HepG2 (cell line): ENCODE data around the gene BCL2.

ENCODE experiments used
- BCL3 ChIP-seq: sonication (generic); formaldehyde crosslinking; IDR thresholded peaks from 2 replicates; pipeline ENCODE4 v1.5.1; 2020; ENCODE audit warnings: mild to moderate bottlenecking, missing genetic modification reagents, moderate library complexity
- HNF4A ChIP-seq: sonication (generic); formaldehyde crosslinking; IDR thresholded peaks from 2 replicates; pipeline ENCODE4 v1.4.0; 2020; ENCODE audit warnings: missing genetic modification reagents
- MXI1 ChIP-seq: IDR thresholded peaks from 3 replicates; pipeline ENCODE4 v1.6.1; 2012; ENCODE audit warnings: low read depth, low read length, inconsistent platforms, borderline replicate concordance
- NR3C1 ChIP-seq: sonication (generic); formaldehyde crosslinking; IDR thresholded peaks from 2 replicates; pipeline ENCODE4 v1.4.0; 2020; ENCODE audit warnings: missing genetic modification reagents
- RXRB ChIP-seq: IDR thresholded peaks from 2 replicates; pipeline ENCODE4 v1.6.1; 2016; ENCODE audit warnings: borderline replicate concordance, missing genetic modification reagents, missing compliant biosample characterization
- SUZ12 ChIP-seq: fragments of 150-350 bp; IDR thresholded peaks from 2 replicates; pipeline ENCODE4 v1.6.1; 2014; ENCODE audit warnings: low read depth, low read length
- ZNF629 ChIP-seq: sonication (generic); formaldehyde crosslinking; conservative IDR thresholded peaks from 2 replicates; pipeline ENCODE4 v1.5.0; 2020; ENCODE audit warnings: missing genetic modification reagents

- TF ChIP-seq NR3C1 (CRISPR knock-in tag) (no peak), HNF4A (CRISPR knock-in tag) (no peak), RXRB (CRISPR knock-in tag) (no peak), MXI1 (no peak), ZNF629 (CRISPR knock-in tag) (no peak), SUZ12 (no peak), BCL3 (CRISPR knock-in tag) (no peak)
Measured at GRCh38 chr18:63098018-63098981, 221.3 kb downstream of the BCL2 start.
